Left ventricle myocardium inferior (tissue), 1 donor: Measurements from ENCODE around the gene GNPTG. TPM values are rescaled to one million over a fixed set of nuclear protein-coding genes. Genes with fewer than 3 reads are reported as not detected.

Experiments used
- DNase-seq: peaks from one replicate; pipeline ENCODE4 v3.0.0-alpha.2; 2020
- H3K27ac ChIP-seq: fragments of 200-600 bp; replicated peaks from 2 replicates; pipeline ENCODE4 v1.8.0; 2021
- H3K27me3 ChIP-seq: fragments of 200-600 bp; 2 replicates; pipeline ENCODE4 v1.8.0; 2021; ENCODE audit warnings: low read depth
- H3K36me3 ChIP-seq: fragments of 200-600 bp; 2 replicates; pipeline ENCODE4 v1.8.0; 2021
- H3K4me1 ChIP-seq: fragments of 200-600 bp; 2 replicates; pipeline ENCODE4 v1.8.0; 2021
- H3K4me3 ChIP-seq: fragments of 200-600 bp; 2 replicates; pipeline ENCODE4 v1.8.0; 2021; ENCODE audit warnings: mild to moderate bottlenecking, moderate library complexity
- H3K9me3 ChIP-seq: fragments of 200-600 bp; replicated peaks from 2 replicates; pipeline ENCODE4 v1.8.0; 2021
- intact Hi-C: fragments of 100-400 bp; cut with micrococcal nuclease; formaldehyde crosslinking; loops from one replicate; pipeline ENCODE4 v1.11.0; 2022
- total RNA-seq: library from RNA; stranded (reverse); fragmentation: NEBNext Ultra II Directional; extraction: Animal tissue kit (Norgen Biotek cat#: 25700); gene quantifications from one replicate; pipeline ENCODE4 v1.2.1, GENCODE V29; 2021
- TF ChIP-seq, protein P1 (sequence below): fragments of 200-600 bp; IDR thresholded peaks from 2 replicates; pipeline ENCODE4 v1.8.0; 2021; ENCODE audit warnings: antibody characterized with exemption, mild to moderate bottlenecking, borderline replicate concordance
- donor health status: DM: no; HTN: yes; CAD: no; lungs with severe emphysema.

GNPTG gene
- total RNA-seq, 1 donor from 2014 or later, result 31.8 TPM

DNA sequence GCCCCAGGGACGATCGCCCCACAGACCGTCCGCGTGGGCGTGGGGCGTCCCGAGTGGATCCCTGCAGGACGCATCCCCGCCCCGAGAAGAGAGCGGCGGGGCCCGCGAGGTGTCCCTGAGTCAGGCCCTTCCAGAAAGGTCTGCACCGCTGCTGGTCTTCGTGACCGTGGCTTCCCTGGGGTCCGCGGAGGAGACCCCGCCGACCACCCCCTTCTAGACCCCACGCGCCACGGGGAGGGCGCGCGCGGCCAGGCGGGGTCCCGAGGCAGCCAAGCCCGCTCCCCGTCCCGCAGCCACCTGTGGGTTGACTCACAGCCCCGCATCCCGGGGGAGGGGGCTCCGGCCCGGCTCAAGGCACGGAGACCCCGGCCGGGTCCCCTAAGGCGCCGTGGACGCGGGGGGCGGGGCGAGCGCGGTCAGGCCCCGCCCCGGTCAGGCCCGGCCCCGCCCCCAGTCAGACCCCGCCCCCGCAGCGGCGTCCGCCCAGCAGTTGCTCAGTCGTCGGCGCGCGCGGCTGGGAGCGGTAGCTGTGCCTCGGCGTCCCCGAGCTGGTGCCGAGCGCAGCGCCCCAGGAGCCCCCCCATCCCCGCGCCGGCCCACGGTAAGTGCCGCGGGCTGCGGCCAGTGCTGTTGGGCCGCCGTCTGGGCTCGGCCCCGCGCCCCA is 18.4 kb upstream of the GNPTG start, which contains the start of gene BAIAP3:
Gene BAIAP3, plus strand, starts transcription at position 497 of the 664 bp plus-strand sequence. CDS start 4,905 bp downstream, outside the sequence.
- H3K4me3 ChIP-seq, result peak within 1 kb of the TSS; percentile 68
- peak within 1 kb of the TSS; percentile 84 for H3K27ac ChIP-seq
- TF ChIP-seq, protein P1, sequence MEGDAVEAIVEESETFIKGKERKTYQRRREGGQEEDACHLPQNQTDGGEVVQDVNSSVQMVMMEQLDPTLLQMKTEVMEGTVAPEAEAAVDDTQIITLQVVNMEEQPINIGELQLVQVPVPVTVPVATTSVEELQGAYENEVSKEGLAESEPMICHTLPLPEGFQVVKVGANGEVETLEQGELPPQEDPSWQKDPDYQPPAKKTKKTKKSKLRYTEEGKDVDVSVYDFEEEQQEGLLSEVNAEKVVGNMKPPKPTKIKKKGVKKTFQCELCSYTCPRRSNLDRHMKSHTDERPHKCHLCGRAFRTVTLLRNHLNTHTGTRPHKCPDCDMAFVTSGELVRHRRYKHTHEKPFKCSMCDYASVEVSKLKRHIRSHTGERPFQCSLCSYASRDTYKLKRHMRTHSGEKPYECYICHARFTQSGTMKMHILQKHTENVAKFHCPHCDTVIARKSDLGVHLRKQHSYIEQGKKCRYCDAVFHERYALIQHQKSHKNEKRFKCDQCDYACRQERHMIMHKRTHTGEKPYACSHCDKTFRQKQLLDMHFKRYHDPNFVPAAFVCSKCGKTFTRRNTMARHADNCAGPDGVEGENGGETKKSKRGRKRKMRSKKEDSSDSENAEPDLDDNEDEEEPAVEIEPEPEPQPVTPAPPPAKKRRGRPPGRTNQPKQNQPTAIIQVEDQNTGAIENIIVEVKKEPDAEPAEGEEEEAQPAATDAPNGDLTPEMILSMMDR, result no peak
- peaks cover 57% of the 10 kb centered on the region for H3K27me3 ChIP-seq
- H3K9me3 ChIP-seq, result peaks cover 4% of the 10 kb centered on the region
- no peaks in the 10 kb centered on the region for H3K36me3 ChIP-seq
- DNase-seq, result peak; percentile 54
- peaks cover 38% of the 10 kb centered on the region for H3K4me1 ChIP-seq
- intact Hi-C loops, result no loop called here

DNA sequence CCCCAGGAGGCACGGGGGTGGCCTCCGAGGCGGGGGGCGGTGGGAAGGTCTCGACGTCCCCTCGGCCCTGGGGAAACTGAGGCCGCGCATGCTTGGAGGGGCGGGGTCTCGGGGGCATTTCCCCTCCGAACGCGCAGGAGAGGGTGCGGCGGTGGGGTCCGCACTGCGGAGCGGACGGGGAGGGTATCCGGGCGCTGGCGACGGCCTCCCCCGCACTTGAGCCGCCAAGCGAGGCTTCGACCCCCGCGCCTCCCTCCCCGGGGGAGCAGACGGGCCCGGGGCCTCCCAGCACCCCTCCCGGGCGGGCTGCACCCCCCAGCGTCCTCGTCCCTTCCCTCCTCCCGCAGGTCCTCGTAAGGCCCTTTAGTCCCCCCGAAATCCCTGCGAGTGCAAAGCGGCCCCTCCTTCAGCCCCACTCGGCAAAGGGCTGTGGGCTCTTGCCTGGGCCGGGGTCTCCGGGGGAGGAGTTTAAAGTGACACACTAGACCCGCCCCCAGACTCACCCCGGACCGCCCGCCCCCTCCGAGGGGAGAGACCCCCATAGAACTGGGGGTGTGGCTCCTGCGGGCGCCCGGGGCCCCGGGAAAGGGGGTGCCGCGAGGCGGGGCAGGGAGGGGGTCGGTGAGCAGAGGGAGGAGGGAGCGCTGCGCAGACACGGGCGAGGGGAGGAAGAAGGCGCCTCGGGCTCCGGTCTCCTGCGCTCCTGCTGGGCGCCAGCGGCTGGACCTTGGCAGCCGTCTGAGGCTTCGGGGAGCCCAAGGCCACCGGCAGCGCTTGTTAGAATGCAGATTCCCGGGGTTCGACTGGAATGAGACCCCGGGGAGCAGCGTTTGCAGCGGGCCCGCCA is 17.7 kb upstream of the GNPTG start:
- peak overlapping the region; percentile 68 for H3K4me3 ChIP-seq
- peaks cover 57% of the 10 kb centered on the region for H3K27me3 ChIP-seq
- TF ChIP-seq, protein P1, result no peak
- H3K36me3 ChIP-seq, result no peaks in the 10 kb centered on the region
- intact Hi-C loops, result no loop called here
- no peak for DNase-seq
- H3K4me1 ChIP-seq, result peaks cover 38% of the 10 kb centered on the region
- H3K9me3 ChIP-seq, result peaks cover 4% of the 10 kb centered on the region
- H3K27ac ChIP-seq, result peak overlapping the region; percentile 84

DNA sequence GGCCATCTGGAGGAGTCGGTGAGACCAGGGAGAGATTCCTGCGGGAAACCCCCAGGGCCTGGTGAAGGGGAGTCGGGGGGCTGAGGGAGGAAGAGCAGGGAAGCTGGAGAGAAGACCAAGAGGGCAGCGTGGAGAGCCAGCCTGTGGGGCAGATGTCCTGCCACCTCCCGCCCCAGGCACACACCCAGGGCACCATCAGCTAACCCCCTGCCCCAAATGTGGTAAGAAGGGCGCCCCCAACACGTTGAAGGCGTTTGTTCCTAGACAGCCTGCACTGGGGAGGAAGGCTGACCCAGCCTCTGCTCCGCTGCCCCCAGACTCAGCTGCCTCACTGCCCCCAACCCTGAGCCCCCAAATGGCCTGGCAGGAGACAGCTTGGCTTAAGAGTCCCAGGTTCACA is 17.0 kb upstream of the GNPTG start:
- H3K27me3 ChIP-seq, result peaks cover 57% of the 10 kb centered on the region

DNA sequence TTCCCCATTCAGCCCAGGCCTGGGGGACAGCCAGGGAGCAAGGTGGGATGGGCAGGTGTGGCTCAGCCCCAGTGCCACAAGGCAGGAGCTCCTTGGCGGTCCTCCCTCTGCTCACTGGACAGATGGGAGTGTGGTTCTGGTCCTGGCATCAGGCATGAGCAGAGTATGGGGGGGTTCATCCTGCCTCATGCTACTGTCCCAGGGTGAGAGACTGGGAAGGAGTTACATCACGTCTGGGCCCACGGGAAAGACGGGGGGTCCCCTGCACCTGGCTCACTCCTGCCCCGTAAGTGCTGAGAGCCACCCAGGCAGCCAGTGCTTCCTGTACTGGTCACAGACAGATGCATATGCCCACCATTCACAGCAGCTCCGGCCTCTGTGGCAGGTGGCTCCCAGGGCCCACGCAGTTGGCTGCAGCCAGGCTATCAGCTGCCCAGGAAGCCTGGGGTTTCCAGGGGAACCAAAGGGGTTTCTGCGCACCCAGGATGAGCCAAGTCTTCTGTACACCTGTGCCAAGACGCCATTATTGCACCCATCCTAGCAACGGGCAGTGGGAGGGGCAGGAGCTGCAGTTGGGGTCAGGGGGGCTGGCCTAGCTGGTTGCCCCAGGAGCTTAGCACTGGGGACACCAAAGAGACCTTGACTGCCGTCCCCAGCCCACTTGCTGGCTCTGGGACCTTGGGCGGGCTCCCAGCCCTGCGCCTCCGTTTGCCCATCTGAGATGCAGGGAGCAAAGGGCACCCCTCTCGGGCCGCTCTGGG is 16.3 kb upstream of the GNPTG start:
- Histone ChIP-seq H3K4me1 (peaks cover 38% of the 10 kb centered on the region), H3K27ac (no peak overlapping the region), H3K27me3 (peaks cover 57% of the 10 kb centered on the region), H3K9me3 (peaks cover 3% of the 10 kb centered on the region), H3K4me3 (no peak overlapping the region), H3K36me3 (no peaks in the 10 kb centered on the region)
- TF ChIP-seq, protein P1, result no peak
- intact Hi-C loops, result no loop called here
- no peak for DNase-seq

More for the DNA sequence above, 17.0 kb upstream of the GNPTG start:
- Histone ChIP-seq H3K9me3 (peaks cover 4% of the 10 kb centered on the region), H3K4me3 (peak overlapping the region; percentile 68), H3K27ac (no peak overlapping the region), H3K4me1 (peaks cover 38% of the 10 kb centered on the region), H3K36me3 (no peaks in the 10 kb centered on the region)
- no peak for DNase-seq
- intact Hi-C loops, result no loop called here
- TF ChIP-seq, protein P1, result no peak

DNA sequence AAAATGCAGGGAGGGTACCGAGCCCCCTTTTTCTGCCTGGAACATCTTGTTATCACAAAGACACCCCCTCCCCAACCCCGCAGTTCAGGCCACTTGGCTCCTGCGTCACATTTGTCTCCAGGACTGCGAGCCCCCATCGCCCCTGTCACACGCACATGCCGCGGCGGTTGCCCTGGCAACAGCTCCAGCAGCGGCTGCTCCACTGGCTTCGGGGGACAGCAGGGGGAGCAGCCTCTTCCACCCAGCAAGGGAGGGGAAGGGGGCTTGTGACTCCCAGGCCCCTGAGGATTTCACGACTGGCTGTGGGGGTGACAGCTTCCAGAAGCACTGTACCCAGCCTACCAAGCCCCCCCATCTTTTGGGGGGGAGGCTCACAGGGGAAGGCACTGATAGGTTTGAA is 15.7 kb upstream of the GNPTG start:
- Histone ChIP-seq H3K27ac (no peak overlapping the region), H3K4me1 (peaks cover 38% of the 10 kb centered on the region), H3K4me3 (no peak overlapping the region), H3K27me3 (peaks cover 51% of the 10 kb centered on the region), H3K9me3 (no peaks in the 10 kb centered on the region), H3K36me3 (no peaks in the 10 kb centered on the region)
- intact Hi-C loops, result no loop called here
- TF ChIP-seq, protein P1, result no peak
- DNase-seq, result no peak
